CD4-positive, alpha-beta T cell treated with Interleukin-17A for 1 hour (primary cell): ENCODE results near the gene DUSP8.
"Not testable (repeated sequence)": the region's sequence is repeated elsewhere in the genome, so short reads cannot be mapped to it uniquely, and the experiment has no call there.

Experiments used
- DNase-seq: peaks from one replicate; pipeline ENCODE4 v3.0.0-alpha.2; 2020

The DUSP8 gene

DNA sequence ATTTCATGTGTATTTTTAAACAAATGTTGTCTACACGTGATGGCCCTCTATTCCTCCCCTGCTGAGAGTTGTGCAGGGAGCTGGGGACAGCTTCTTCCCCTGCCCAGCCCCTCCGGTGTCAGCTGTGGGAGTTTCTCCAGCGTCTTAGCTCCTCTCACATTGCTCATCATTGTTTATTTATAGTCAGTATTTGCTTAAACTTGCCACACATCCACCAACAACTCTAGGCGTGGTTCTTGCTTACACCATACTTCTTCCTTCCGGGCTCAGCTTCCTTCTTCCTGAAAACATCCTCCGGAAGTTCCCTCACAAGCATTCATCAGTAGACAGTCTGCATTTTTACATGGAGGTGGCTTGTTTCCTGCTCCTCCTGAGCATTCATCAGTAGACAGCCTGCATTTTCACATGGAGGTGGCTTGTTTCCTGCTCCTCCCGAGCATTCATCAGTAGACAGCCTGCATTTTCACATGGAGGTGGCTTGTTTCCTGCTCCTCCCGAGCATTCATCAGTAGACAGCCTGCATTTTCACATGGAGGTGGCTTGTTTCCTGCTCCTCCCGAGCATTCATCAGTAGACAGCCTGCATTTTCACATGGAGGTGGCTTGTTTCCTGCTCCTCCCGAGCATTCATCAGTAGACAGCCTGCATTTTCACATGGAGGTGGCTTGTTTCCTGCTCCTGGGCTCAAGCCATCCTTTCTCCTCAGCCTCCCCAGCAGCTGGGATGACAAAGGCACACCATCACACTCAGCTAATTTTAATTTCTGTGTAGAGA, 17.3 kb upstream of the DUSP8 start:
- DNase-seq = peak; percentile 68

DNA sequence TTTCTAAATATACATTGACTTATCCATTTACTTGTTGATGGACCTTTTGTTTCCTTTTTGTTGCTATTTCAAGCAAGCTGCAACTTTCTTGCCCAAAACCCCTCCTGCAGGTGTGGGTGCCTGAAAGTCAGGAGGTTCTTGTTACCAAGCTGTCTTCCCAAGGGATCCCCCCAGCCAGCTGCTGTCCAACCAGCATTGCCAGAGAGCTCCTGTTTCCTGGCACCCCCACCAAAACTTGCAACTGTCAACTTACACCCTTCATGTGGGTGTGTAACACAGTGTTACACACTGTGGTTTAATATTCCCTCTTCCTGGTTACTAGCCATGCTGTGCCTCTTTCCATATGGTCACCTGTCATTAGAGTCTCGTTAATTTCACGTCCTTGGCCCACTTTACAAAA, 14.6 kb upstream of the DUSP8 start:
- no peak for DNase-seq

DNA sequence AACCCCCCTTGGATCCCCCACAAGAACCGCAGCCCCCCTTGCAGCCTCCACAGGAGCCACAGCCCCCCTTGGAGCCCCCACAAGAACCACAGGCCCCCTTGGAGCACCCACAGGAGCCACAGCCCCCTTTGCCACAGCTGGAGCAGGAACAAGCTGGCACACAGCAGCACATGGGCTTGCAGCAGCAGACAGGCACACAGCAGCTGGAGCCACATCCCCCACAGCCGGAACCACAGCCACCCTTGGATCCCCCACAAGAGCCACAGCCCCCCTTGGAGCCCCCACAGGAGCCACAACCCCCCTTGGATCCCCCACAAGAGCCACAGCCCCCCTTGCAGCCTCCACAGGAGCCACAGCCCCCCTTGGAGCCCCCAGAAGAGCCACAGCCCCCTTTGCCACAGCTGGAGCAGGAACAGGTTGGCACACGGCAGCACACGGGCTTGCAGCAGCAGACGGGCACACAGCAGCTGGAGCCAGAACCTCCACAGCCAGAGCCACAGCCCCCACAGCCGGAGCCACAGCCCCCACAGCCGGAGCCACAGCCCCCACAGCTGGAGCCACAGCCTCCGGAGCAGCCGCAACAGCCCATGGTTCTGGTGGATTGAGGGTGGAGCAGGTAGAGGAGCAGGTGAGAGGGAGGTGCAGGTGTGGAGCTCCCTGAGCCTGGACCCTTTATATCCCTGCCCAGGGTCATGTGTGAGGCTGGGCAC, 12.7 kb upstream of the DUSP8 start, which contains the start of gene KRTAP5-1:
Gene KRTAP5-1 (minus strand): TSS at position 623 of the 710 bp plus-strand sequence. CDS start 34 bp downstream, at position 589.
- not testable (repeated sequence) for DNase-seq

DNA sequence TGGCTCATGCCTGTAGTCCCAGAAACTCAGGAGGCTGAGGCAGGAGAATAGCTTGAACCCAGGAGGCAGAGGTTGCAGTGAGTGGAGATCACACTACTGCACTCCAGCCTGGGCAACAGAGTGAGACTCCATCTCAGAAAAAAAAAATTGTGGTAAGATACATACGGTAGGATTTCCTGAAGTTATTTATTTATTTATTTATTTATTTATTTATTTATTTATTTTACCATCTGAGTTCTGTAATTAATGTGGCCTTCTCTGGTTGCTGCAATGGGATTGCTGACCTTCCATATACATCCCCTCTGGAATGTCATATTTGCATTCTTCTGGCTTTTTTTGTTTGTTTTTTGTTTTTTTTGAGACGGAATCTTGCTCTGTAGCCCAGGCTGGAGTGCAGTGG, 10.8 kb upstream of the DUSP8 start:
- not testable (repeated sequence) for DNase-seq

DNA sequence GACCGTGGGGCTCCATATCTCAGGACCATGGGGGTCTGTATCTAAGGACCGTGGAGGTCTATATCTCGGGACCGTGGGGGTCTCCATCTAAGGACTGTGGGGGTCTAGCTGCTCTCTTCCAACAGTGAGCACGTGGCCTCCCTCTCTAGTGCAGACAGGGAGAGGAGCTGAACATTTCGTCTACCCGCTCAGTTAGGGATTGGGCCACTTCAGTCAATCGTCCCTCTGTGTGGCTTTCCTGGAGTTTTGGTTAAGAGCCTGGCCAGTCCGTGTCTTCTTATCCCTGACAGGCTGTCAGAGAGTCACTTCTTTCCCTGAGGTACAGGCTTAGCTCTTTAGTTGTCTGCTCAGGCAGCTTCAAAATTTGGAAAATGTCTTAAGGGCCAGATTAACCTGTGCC, 9.9 kb upstream of the DUSP8 start:
- no peak for DNase-seq

DNA sequence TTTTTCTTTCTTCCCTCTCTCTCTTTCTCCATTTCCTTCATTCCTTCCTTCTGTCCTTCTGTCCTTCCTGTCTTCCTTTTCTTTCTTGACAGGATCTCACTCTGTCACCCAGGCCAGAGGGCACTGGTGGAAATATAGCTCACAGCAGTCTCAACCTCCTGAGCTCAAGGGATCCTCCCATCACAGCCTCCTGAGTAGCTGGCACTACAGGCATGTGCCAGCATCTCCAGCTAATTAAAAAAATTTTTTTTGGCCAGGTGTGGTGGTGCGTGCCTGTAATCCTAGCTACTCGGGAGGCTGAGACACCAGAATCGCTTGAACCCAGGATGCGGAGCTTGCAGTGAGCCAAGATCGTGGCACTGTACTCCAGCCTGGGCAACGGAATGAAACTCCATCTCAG, 4.8 kb upstream of the DUSP8 start:
- DNase-seq = no peak

DNA sequence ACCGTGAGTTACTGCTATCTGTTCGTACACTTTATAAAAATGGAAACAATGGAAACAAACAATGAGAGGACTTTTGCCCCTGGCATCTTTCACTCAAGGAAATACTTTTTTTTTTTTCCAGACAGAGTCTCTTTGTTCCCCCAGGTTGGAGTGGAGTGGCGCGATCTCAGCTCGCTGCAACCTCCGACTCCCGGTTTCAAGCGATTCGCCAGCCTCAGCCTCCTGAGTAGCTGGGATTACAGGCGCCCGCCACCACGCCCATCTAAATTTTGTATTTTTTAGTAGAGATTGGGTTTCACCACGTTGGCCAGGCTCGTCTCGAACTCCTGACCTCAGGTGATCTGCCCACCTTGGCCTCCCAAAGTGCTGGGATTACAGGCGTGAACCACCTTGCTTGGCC, 3.7 kb upstream of the DUSP8 start:
- DNase-seq = not testable (repeated sequence)

DNA sequence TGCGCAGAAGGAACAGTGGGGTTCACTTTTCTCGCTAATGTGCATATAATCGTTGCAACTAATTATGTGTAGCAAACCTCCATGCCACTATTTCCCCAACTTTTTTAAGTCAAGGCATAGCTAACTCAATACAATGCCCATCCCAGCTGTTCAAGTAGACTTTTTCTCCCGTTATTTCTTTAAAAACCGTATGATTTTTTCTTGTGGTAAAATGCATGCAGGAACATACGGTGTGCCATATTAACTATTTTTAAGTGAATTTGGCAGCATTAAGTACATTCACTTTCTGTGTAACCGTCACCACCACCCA, 2.8 kb upstream of the DUSP8 start:
- DNase-seq = no peak

DNA sequence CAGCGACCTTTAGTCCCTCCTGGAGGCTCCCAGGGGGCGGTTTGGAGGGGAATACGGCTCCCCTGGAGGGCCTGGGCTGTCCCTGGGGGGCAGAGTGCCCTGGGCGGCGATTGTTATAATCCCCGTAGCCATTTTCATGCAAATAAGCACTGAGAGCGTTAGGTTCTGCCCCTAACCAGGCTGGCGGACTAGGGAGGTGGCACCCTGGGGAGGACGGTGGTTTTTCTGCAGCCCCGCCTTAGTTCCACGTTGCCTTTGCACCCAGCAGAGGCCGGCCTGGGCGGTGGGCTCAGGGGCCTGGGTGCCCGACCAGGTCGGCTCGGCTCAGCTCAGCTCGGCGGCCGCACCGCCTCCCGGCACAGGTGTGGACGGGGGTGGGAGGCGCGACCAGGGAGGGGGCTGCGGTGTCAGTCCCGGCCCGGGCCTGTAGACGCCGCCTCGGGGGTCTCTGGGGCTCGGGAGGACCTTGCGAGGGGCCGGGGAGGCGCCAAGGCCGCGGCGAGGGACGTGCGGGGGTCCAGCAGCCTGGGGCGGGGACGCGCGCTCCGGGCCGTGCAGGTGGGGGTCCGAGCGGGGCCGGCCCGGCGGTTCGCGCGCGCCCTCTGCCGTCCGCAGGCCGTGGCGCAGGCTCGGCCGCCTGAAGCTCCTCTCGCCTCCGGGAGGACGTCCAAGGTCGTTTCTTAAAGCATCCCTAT, 2.3 kb upstream of the DUSP8 start:
- DNase-seq = peak; percentile 74

DNA sequence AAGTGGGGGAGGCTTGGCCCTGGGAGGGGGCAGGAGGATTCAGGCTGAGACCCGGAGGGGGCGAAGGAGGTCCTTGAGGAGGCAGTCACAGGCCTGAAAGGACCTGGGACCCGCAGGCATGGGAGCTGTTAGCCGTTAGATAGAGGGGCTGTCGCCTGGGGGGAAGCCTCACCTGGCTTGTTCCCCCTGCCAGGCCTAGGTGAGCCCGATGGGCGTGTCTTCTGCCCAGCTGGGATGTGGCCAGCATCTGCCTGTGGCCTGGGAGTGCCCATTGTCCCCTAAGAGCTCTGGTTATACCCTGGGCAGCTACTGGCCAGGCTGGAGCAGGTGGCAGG, 1.8 kb upstream of the DUSP8 start:
- DNase-seq = no peak

DNA sequence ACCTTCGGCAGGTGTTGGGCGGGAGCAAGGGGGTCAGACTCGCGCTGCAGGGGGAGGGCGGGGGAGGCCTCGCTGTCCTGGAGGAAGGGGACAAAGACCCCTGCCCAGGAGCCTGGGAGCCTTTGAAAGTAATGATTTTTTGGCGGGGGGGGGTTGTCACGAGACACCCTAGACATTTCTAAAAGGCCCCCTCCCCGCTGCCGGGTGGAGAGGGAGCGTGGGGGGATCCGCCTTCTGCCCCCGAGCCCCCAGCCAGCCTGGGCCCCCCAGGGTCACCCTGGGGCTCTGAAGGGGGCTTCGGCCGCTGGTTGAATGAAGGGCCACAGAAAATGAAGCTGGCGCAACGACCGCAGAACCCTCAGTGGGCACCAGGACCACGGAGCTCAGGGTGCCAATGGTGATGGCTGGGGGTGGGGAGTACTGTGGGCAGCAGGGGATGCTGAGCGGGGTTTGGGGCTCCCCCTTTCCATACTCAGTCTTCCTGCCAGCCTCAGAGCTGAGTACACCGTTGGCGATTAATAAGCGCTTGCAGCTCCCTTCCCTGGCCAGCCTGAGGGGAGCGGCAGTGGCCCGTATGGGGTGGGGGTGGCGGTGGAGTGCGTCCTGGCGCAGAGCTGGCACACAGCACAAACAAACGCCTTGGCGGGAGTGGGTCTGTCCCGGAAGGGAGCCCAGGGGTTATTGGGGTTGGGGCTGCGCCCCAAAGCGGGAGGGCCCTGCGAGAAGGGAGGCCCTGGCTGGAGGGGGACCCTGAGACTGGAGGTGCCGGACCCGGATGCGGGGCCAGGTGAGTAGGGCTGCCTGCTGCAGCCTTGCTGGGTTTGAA, 1.2 kb upstream of the DUSP8 start:
- DNase-seq = peak; percentile 68

DNA sequence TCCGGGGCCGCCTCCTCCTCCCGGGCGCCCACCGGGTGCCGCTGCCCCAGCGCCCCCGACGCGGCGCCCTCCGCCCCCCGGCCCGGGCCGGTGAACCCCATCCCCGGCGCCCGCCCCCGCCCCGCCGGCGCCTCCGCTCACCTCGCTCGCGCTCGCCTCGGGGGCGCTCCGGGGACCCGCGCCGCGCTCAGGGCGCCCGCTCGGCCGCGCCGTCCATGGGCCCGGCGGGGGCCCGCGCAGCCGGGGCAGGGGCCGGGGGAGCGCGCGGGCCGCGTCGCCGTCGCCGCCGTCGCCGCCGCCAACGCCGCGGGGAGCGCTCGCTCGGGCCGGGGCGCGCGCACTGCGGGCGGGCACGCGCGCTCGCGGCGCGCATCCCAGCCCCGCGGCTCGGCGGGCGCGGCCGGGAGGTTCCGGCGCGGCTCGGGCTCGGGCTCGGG, 293 bp downstream of the DUSP8 start:
- no peak for DNase-seq

DNA sequence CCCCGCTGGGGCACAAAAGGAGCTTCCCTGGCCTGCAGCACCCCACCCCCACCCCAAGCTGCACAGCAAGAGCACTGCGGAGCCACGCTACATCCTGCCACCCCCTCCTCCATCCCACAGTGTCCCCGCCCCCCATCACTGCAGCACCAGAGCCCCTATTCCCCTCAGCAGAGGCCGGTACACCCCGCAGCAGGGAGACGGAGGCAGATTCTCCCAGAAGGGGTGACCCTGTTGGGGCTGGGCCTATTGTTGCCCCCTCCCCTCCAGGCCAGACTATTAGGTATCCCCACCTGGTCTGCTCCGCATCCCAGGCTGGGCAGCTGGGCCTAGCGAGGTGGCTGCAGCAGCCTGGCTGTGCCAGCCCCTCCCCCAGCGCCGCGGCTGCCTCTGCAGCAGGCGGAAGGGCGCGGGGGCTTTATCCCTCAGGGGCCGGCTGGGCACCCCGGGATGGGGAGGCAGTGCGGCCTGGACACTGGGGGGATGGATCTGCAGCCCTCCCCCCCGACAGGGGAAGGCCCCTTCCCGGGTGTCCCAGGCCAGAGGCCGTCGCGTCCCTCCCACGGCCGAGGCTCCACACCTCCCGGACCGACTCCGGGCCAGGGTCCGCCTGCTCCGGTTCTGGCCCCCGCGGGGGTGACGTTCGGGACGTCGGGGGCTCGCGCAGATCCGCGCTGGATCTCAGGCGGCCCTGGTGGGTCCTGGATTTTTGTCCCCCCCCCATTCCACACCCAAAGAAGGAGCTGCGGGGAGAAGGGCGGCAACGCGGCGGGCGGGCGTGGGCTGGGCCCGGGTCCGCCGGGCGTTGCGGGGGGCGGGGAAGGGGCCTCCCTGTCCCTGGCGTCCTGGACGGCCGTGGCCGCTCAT, 943 bp downstream of the DUSP8 start:
- peak; percentile 49 for DNase-seq

DNA sequence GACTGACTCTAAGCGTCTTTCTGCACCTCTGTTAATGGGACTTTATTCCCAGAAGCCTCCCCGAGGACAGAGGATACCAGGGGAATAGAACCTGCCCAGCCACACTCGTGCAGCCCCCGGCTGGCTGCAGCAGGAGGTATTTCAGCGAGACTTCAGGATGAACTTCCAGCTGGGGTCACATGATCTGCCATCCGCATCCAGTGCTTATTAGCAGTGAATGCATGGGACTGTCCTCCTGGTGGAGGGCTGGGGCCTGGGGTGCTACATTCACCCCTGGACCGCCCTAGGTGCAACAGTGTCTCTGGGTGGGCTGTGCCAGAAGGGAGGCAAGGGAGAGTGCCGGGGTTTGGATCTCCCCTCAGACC, 1.6 kb downstream of the DUSP8 start:
- no peak for DNase-seq

DNA sequence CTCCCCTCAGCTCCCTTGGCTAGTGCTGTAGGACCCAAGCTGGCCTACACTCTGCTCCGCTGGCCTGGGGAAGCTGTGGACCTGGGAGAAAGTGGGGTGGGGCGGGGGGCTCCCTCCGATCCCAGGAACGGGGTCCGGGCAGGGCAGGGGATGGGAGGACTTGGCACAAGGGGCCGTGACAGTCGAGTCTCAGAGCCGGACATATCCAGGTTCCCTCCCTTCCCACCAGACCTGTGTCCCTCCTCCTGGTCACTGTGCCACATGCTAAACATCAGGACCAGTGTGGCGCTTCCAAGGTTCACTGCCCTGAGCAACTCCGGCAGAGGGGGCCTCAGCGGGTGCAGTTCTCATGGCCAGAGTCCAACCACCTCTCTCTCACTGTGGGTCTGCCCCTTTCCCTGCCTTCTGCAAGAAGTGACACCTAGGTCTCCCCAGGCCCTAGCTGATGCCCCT, 2.0 kb downstream of the DUSP8 start:
- no peak for DNase-seq

DNA sequence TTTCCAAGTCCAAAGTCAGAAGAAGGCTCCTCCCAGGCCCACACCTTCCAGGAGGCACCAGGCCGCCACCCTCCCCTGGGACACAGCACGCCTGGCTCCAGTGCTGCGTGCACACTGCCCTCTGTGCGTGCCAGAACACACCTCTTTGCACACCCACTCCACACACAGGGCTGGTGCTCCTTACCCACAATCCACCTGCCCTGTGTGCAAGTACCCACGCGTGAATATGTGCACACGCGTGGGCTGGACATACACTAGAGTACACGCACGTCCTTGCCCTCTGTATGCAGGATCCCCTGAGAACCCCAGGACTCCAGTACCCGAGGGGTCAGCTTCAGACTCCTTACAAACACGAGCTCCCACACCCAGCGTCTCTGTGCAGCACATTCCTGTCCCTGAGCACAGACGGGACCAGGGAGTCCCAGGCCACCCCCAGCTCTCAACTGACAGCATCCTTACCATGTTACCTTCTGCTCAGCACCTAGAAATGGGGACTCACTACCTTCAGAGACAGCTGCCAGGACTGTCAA, 2.8 kb downstream of the DUSP8 start:
- no peak for DNase-seq

DNA sequence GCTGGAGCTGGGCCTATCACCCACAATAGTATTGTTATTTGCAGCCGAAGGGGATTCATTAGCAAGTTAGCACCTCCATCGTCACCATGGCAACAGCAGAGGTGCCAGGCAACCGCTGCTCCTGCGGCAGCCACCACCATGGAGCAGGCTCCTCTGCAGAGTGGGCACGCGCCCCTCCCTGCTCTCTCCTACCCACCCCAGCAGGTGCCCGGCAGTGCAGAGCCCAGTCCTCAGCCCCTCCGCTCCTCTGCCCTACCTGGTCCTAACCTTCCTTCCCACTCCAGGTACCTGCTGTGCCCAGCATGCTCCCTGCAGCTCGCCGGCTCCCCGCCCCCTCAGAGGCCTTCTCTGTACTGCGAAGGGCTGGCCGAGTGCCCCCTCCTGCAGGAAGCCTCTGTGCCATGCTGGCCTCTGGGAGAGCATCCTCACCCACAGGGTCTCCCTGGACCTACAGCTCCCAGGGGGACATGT, 3.6 kb downstream of the DUSP8 start:
- peak; percentile 80 for DNase-seq

DNA sequence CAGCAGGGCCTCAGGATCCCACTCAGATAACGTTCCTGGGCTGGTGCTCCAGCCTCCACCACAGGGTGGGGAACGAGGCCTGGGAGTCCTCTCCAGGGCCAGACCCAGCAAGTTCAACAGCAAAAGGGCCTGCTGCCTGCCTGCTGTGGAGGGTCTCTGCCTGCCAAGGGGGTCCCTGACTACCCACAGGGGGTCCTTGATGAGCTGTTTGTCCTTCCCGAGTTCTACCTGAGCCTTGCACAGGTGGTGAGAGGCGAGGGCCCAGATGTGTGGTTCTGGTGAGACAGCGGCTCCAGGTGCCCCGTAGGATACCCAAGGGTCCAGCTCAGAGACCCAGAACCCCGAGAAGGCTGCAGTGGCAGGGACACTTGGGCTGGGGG, 4.4 kb downstream of the DUSP8 start:
- DNase-seq = no peak

DNA sequence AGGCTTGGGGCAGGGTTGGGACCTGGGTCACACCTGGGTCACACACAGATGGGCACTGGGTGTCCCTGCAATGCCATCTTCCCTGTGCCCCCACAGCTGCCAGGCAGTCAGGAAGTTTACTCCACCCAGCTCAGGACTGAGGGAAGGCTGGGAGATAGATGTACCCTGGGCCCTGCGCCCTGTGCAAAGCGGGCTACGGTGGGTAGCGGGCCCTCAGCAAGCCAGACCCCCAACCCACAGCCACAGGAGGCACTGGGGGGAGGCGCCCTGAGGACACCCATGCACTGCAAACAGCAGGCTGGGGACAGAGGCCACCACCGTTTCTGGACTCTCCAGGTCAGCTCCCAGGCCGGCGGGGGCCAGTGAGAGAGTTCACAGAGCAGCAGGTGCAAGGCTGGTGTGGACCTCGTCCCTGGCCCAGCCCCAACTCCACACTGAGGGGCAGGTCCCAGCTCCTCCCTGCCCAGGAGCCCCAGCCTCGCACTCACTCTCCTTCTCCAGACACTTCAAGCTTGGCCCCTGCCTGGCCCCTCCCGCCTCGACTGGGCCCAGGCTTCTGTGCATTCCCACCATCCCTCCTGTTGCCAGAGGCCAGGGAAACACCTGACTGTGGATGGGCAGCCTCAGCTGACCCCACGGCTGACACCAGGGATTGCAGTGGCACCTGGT, 4.9 kb downstream of the DUSP8 start:
- DNase-seq = no peak

DNA sequence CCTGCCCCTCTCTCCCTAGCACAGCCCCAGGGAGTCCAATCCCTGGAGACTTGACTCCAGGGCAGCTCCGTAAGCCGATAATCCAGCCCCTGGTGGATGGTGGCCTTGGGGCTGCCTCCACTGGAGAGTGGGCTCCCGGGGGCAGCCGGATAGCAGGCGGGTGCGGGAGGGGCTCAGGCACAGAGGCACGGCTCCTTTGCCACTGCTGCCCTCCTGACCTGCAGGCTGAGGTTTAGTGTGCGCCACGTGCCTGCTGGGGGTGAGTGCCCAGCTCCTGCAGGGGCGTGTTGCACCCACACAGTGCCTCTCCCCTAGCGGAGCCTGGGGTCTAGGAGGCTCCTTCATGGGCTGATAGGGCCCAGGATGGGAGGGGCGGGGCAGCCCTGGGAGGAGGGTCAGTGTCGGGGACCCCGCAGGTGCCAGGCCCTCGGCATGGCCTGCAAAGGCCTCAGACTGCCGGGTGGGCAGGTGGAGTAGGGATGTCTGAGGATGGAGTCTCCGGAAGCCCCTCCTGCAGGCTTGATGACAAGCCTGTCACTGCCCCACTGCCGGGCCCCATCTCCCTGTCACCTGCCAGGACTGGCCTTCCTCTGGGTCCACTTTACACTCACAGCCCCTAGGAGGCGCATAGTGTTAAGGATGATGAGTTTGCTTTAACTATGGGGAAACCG, 5.6 kb downstream of the DUSP8 start:
- DNase-seq = no peak

DNA sequence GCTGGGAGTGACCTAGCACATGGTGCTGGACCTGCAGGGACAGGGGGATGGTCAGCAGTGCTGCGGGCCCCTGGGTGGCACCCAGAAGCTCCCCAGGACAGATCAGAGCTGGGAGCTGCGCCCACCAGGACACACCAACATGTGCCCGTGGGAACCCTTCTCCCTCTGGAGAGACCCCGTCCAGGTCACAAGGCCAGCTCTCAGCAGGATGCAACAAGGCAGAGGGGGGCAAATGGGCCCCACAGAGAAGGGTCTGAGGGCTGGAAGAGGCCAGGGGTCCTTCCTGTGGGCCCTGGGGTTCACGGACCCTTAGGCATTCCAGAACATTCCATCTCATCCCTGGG, 6.2 kb downstream of the DUSP8 start:
- DNase-seq = no peak
